Frontal cortex (tissue), 4 donors: ENCODE results near the gene FOXP1. TPM values are rescaled to one million over a fixed set of nuclear protein-coding genes. Genes with fewer than 3 reads are reported as not detected.
A peak's percentile ranks its signal among the peaks of the same experiment; 100 is the strongest.
"Not testable (repeated sequence)": the region's sequence is repeated elsewhere in the genome, so short reads cannot be mapped to it uniquely, and the experiment has no call there.

Experiments
- DNase-seq, 2 donors: peaks; one replicate each; pipeline ENCODE4 v3.0.0; 2012; ENCODE audit warnings: low spot score in 2 of 2
- FAIRE-seq: peaks from 2 replicates; lab custom pipeline; 2012; peaks lifted over from hg19 to GRCh38; lab: Jason Lieb, UNC
- total RNA-seq: library from RNA; depleted of rRNA; stranded (reverse); fragments of >200 nt; gene quantifications from one replicate; pipeline ENCODE4 v1.2.3, GENCODE V29; 2014
- donor health status: control.
- donor health status: control.
- donor health status: control.

FOXP1 gene
- total RNA-seq, 1 donor from 2014 or later = 118 TPM

DNA sequence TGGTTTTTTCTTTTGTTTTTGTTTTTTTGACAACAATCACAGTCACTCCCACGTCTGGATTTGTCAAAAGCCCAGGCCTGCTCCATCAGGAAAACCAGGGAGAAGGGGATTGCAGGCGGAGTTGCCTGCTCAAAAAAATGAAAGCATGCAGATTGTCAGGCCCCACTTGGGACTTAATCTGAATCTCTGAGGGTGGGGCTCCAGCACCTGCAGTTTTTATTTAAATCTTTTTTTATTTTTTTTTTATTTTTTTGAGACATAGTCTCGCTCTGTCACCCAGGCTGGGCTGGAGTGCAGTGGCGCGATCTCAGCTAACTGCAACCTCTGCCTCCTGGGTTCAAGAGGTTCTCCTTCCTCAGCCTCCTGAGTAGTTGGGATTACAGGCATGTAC lies 140.9 kb downstream of the FOXP1 start:
- no peak for FAIRE-seq
- no peak for DNase-seq

GRCh38 chr3:71441925-71442651 lies 141.4 kb downstream of the FOXP1 start:
- no peak for FAIRE-seq
- DNase-seq = no peak

DNA sequence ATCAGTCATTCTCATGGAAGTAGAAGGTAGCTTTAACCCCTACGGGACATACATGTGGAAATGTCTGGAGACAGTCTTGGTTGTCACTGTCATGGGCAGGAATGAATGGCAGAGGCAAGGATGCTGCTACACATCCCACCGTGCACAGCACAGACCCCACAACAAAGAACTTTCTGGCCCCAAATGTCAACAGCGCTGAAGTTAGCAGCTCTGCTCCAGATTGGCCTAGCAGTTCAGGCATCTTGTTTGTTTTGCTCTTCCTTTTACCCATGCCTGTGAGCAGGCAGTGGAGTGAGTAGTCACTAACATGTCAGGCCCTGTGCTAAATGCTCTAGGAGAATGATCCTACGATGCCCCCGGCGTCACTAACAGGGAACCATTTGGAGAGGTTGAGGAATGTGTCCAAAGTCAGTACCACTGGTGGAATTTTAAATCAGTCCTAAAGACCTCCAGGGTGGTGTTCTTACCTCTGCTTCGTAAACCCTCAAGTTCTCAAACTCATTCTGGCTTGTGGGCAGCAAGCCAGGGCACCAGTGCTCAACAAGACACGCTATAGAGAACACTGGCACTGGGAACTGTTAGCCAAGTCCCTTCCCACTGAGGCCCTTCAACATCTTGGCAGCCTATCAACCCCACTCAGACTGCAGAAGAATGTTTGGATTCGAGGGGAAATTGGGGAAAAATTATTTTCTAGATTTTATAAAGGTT lies 142.2 kb downstream of the FOXP1 start:
- FAIRE-seq (no peak), DNase-seq (no peak)

DNA sequence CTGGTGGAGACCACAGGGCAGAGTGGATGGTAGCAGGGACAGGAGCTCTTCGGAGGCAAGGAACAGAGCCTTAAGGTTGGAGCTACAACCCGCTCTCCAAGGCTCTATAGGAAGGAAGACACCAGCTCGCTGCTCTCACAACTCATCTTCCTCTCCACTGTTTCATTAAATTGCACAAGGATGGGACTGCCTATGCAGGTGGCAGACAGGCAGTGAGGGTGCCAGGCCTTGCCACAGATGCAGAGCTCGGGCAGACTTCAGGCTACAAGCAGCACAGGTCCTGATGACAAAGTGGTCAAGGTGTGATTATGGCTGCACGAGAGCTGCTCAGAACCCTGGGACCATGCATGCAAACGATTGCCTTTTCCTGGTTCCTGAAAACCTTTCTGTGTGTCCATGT lies 144.6 kb downstream of the FOXP1 start:
- FAIRE-seq (no peak), DNase-seq (no peak)

DNA sequence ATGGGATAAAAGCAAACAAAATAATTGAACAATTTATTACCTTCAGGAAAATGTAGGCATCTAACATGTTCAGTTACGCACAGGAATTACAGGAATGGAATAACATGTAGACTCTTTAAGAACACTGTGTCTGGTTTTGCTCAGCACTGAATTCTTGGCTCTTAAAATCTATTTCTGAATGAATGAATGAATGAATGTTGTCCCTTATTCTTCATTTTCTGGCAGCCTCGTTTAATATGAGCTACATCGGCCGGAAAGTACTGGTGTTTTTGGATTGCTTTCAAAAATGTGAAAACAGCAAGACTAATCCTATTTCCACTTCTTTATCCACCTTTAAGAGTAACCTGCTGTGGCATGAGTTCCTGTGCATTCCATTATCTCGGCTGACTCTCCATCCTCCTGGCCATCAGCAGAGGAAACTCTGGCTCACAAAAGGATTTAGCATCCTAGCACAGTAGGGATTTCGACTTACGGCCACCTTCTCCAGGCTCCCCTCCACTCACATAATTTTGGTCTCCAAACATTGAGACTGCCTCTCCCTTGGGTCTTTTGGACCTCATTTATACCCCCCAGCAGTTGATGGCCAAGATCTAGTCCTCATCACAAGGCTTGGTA lies 145.3 kb downstream of the FOXP1 start:
- DNase-seq (no peak), FAIRE-seq (no peak)

- DNase-seq (no peak), FAIRE-seq (no peak)
Observed at GRCh38 chr3:71436337-71436736, 147.2 kb downstream of the FOXP1 start.

GRCh38 chr3:71435836-71436235 lies 147.7 kb downstream of the FOXP1 start:
- not testable (repeated sequence) for DNase-seq, FAIRE-seq

GRCh38 chr3:71433631-71434030 lies 149.9 kb downstream of the FOXP1 start:
- no peak for DNase-seq
- FAIRE-seq = no peak

DNA sequence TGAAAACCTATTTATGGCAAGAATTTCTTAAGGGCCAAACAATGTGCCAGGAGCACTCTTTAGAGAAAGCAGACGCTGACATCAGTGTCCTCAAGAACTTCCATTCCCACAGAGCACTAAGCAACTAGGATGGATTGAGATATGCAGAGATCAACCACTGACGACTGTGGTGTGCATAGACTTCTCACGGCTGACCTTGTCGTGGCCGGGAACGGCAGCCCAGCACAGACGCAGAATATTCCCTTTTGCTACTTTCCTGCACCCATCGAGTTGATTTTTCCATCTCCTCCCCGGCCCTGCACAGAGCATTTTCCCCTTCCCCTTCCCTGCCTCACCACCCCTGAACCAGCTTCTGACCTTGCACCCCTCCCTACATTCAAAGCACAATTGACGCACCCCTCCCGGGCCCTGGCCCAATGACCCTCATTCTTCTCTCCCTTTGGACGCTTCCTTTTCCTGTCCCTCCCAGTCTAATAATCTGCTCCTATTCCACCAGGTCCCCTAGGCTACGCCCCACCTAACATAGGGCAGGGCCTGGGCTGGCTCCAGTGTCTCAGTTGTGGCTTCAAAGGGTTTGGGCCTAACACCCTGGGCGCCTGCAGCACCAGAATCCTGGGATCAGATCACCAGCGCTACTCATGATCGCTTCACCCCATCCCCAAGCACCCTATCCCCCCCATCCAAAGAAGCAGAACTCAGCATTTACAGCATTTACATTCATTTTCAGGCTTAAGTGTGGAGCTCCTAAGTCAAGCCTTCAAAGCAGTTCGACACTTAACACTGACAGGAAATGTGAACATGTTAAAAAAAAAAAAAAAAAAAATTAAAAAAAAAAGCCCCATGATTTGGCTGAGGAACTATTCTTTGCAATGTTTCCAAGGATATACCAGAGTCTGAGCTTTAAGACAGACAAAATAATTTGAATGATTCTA lies 151.2 kb downstream of the FOXP1 start:
- no peak for DNase-seq
- FAIRE-seq = no peak

GRCh38 chr3:71430941-71431552 lies 152.5 kb downstream of the FOXP1 start:
- DNase-seq (no peak), FAIRE-seq (no peak)

DNA sequence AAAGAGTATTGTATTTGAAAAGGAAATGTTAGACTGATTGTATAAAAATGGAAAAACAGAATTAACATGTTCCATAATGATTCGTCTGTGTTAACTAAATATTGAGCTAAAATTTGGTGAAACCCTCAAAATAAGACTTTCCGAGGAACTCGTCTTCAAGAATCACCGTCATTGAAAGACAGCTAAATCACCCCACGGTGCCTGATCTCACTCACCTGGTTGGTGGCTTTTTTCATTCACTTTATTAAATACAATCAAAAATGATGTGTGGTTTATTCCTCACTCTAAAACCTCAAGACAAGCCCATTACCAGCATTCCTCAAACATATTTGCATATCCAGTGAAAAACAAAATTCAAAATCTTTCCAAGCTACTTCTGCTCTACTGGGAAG lies 153.9 kb downstream of the FOXP1 start:
- no peak for FAIRE-seq
- no peak for DNase-seq

DNA sequence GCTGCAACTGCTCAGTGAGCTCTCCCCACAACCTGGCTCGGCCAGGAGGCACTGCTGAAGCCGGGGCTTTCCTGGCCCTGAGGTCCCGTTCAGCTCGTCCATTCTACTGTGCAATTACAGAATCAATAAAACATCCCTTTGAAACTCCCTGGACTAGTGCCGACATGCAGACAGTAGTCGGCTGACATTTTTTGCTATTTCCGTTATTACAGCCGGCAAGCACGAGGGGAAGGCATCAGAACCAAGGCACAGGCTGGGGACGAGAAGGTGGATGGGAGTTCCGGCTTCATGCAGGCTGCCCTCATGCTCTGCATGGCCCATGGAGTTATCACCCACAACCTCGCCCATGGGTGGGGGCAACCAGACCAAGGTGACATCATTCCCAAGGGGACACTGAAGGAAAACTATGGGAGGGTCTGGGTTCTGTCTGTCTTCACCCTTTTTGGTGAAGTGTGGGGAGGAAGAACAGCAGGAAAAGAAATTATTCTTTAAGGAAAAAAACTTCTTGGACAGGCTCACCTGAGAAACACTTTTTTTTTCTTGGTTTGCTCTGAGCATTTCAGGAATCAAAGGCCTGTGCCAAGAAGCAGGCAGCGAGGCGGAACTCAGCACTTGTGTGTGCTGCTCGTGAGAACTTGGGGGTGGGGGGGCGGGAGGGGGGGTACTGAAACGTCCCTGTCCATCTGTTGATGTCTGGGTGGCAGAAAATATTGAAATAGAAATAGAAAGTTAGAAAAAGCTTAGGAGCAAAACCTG lies 154.5 kb downstream of the FOXP1 start:
- FAIRE-seq (no peak), DNase-seq (peak in 1 of 2 donors; percentile 17)

DNA sequence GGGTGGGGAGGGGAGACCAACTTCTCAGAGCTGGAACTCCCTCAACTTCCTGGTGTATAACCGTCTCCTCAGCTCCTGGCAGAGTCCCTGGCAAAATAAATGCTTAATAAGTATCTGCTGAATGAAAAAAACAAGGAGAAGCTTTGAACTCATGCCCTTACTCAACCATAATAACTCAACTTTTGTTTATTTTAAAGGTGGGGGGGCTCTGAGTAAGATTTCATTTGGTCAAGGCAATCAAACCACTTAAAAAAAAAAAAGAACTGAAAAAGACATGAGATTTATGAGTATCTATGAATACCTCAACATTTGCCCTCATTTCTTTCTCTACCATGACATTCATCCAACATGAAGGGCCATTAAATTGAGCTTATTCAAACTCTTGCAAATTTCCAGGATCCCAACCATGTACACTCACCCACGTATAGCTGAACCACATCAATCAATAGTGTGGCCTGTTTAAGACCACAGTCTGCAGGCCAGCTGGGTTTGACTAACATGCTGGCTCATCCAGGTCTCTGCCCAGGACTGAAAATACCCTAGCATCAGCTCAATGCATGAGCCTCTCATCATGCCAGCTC lies 157.9 kb downstream of the FOXP1 start:
- DNase-seq = no peak
- no peak for FAIRE-seq

DNA sequence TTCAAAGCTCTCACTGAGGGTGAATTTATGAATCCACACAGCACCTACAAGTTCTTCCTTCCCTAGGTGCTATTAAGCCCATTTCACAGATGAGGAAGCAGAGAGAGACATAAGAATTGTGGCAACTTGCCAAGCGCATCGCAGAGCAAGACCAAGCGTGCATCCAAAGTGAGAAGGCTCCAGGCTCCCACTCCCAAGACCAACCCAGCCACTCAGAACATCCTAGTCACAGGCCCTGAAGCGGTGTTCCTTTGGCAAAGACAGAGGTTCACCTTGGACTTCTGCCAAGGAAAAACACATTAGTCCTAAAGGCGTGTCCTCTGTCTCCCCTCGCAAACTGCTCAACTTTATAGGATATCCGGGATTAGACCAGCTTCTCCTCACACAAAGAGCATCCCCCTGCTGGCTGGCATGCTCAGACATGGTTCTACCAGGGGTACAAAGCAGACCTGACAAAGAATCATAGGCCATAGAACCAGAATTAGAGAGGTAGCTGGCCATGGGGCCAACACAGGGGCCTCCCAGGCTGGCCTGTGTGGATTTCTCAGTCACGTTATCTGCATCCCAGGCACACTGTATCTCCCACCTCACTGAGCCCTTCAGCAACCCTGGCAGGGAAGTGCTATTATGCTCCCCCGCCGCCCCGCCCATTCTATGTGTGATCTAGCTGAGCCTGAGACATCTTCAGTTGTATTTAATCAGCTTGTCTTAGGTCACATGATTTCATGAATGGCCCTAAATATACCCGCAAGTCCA lies 160.2 kb downstream of the FOXP1 start:
- FAIRE-seq (no peak), DNase-seq (no peak)

- DNase-seq = no peak
- no peak for FAIRE-seq
Observed at GRCh38 chr3:71421820-71422566, 161.5 kb downstream of the FOXP1 start.

DNA sequence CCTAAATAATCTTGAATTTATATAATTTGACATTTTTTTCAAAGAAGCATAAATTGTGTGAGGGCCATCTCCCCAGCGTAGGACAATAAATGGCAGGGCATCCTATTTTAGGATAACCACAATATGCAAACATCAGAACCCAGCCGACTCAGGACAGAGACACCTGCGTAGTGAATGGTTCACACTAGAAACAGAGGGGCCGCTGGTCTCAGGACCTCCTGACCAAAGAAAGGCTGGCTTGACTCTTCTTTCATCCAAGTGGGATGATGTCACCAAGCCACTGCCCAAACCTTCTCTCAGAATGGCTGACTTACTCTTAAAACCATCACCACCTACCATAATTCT lies 162.1 kb downstream of the FOXP1 start:
- FAIRE-seq (no peak), DNase-seq (no peak)

- FAIRE-seq (no peak), DNase-seq (no peak)
Observed at GRCh38 chr3:71419369-71419768, 164.2 kb downstream of the FOXP1 start.
